Caki2 (cell line): Measurements from ENCODE around the gene ANKRD22. TPM values are rescaled to one million over a fixed set of nuclear protein-coding genes. Genes with fewer than 3 reads are reported as not detected.

Source experiments
- DNase-seq: peaks from one replicate; pipeline ENCODE4 v3.0.0-alpha.2; 2015; ENCODE audit warnings: low read depth
- in situ Hi-C: cut with HindIII; loops from 2 replicates; pipeline ENCODE4 v1.10.0; 2016; ENCODE audit warnings: low sequenced_read_pairs, low pct_unique_long_range_greater_than_20kb, mixed read lengths
- total RNA-seq: library from RNA; depleted of rRNA; stranded (reverse); fragments of >200 nt; shearing (Covaris generic); gene quantifications from 2 replicates; pipeline ENCODE4 v1.2.3, GENCODE V29; 2014; ENCODE audit warnings: low replicate concordance; rRNA removed

Gene ANKRD22
- total RNA-seq, 1 experiment from 2014 or later = not detected

GRCh38 chr10:88782222-88782621, 69.4 kb downstream of the ANKRD22 start:
- DNase-seq = no peak
- in situ Hi-C loops = no loop called here

GRCh38 chr10:88781206-88781605, 70.4 kb downstream of the ANKRD22 start:
- DNase-seq = no peak
- in situ Hi-C loops = no loop called here

Other genes with a start within 250 kb of the ANKRD22 start
- not detected in 2 replicates for gene LIPF, start 187.4 kb downstream of the ANKRD22 start, total RNA-seq
- gene LIPK, start 145.6 kb downstream of the ANKRD22 start, total RNA-seq = not detected in 2 replicates
- gene LIPN, start 91.8 kb downstream of the ANKRD22 start, total RNA-seq = not detected in 2 replicates
- gene LIPM, start 49.1 kb downstream of the ANKRD22 start, total RNA-seq = not detected in 2 replicates
- 15.6 and 62.4 TPM in 2 replicates for gene STAMBPL1, start 28.4 kb upstream of the ANKRD22 start, total RNA-seq
- 41.7 and 49.7 TPM in 2 replicates for gene ACTA2, start 100.9 kb upstream of the ANKRD22 start, total RNA-seq
- 47.8 and 63.4 TPM in 2 replicates for gene FAS, start 139.0 kb upstream of the ANKRD22 start, total RNA-seq